Activated CD4-positive, alpha-beta T cell treated with anti-CD3 and anti-CD28 coated beads for 24 hours (primary cell): ENCODE data around the gene CHRM5.
"Not testable (repeated sequence)": the region's sequence is repeated elsewhere in the genome, so short reads cannot be mapped to it uniquely, and the experiment has no call there.

Experiments used
- DNase-seq, 2 donors: peaks; one replicate each; pipeline ENCODE4 v3.0.0-alpha.2; 2020; ENCODE audit warnings: low read depth in 2 of 2

CHRM5 gene

GRCh38 chr15:33988384-33988783, 20.1 kb downstream of the CHRM5 start:
- DNase-seq, result no peak

- no peak for DNase-seq
Measured at GRCh38 chr15:33994005-33994615, 25.8 kb downstream of the CHRM5 start.

- not testable (repeated sequence) for DNase-seq
Measured at GRCh38 chr15:33995666-33996065, 27.4 kb downstream of the CHRM5 start.

GRCh38 chr15:34001536-34001935, 33.2 kb downstream of the CHRM5 start:
- no peak for DNase-seq

- no peak for DNase-seq
Measured at GRCh38 chr15:34006381-34006780, 38.1 kb downstream of the CHRM5 start.

- no peak for DNase-seq
Measured at GRCh38 chr15:34009656-34010055, 41.4 kb downstream of the CHRM5 start.

- no peak for DNase-seq
Measured at GRCh38 chr15:34010921-34011320, 42.6 kb downstream of the CHRM5 start.

- no peak for DNase-seq
Measured at GRCh38 chr15:34011481-34011880, 43.2 kb downstream of the CHRM5 start.

- DNase-seq, result no peak
Measured at GRCh38 chr15:34012461-34013028, 44.2 kb downstream of the CHRM5 start.

GRCh38 chr15:34013746-34014145, 45.4 kb downstream of the CHRM5 start:
- no peak for DNase-seq

- no peak for DNase-seq
Measured at GRCh38 chr15:34014556-34014955, 46.3 kb downstream of the CHRM5 start.

GRCh38 chr15:34018021-34018645, 49.8 kb downstream of the CHRM5 start:
- DNase-seq, result no peak

GRCh38 chr15:34018738-34019137, 50.4 kb downstream of the CHRM5 start:
- not testable (repeated sequence) for DNase-seq

- DNase-seq, result no peak
Measured at GRCh38 chr15:34019369-34019990, 51.2 kb downstream of the CHRM5 start.

- no peak for DNase-seq
Measured at GRCh38 chr15:34023907-34024306, 55.6 kb downstream of the CHRM5 start.

GRCh38 chr15:34025252-34025651, 57.0 kb downstream of the CHRM5 start:
- no peak for DNase-seq

GRCh38 chr15:34027606-34028005, 59.3 kb downstream of the CHRM5 start:
- DNase-seq, result no peak

GRCh38 chr15:34031987-34032760, 63.9 kb downstream of the CHRM5 start:
- no peak for DNase-seq

GRCh38 chr15:34038023-34038870, 70.0 kb downstream of the CHRM5 start:
- DNase-seq, result peak; percentile 52 to 64

GRCh38 chr15:34038871-34039789, 70.8 kb downstream of the CHRM5 start, which contains the start of gene AVEN:
Gene AVEN (minus strand): TSS chr15:34039204. CDS start chr15:34039046, 158 bp downstream.
- DNase-seq, result peak; percentile 32 to 46
